ENCODE data around the gene MEGF6. TPM values are rescaled to one million over a fixed set of nuclear protein-coding genes. Genes with fewer than 3 reads are reported as not detected.
A peak's percentile ranks its signal among the peaks of the same experiment; 100 is the strongest.

The MEGF6 gene
- total RNA-seq, 1 donor from 2014 or later: 9.5 TPM

DNA sequence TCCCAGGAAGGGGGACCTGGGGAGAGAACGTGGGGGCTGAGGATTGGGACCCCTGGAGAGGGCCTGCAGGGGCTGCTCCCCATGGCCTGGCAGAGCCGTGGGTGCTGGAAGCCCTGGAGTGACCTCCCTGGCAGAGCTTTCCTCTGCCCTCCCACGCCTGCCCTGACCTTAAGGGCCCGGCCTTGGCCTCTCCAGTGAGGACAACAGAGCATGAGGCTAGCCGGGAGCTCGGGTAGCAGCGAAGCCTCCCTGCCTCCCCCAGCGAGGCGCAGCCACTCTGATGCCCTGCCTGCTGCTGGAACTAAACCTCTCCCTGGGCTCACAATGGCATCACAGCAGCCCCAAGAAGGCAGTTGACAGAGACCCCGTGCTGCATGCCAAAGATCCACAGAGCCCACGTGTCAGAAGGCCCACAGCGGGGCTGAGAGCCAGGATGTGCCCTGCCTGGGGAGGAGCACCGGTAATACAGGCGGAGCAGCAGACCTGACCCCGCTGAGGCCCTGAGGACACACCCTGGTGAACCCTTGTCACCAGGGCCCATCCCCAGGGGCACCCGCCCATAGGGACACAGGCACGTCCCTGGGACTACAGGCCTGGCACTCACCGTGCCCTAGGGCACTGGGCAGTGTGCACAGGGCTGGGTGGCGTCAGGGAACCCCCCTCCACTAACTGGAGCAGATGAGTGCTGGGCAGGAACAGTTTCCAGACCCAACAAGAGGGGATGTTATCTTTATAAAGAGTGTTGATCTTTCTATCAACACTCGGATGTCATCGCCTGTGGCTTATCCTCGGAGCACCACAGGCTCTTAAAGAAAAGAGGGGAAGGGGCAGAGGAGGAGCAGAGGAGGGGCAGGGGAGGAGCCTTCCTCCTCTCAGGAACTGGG is 108.4 kb downstream of the MEGF6 start:
- intact Hi-C loops (cut with micrococcal nuclease): no loop called here
- no peaks in the 10 kb centered on the region for H3K36me3 ChIP-seq
- TF ChIP-seq, protein P1, sequence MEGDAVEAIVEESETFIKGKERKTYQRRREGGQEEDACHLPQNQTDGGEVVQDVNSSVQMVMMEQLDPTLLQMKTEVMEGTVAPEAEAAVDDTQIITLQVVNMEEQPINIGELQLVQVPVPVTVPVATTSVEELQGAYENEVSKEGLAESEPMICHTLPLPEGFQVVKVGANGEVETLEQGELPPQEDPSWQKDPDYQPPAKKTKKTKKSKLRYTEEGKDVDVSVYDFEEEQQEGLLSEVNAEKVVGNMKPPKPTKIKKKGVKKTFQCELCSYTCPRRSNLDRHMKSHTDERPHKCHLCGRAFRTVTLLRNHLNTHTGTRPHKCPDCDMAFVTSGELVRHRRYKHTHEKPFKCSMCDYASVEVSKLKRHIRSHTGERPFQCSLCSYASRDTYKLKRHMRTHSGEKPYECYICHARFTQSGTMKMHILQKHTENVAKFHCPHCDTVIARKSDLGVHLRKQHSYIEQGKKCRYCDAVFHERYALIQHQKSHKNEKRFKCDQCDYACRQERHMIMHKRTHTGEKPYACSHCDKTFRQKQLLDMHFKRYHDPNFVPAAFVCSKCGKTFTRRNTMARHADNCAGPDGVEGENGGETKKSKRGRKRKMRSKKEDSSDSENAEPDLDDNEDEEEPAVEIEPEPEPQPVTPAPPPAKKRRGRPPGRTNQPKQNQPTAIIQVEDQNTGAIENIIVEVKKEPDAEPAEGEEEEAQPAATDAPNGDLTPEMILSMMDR (IDR thresholded peaks at IDR 0.05; ENCODE audit: borderline replicate concordance): no peak
- no peak for DNase-seq
- H3K9me3 ChIP-seq (replicated peaks): no peaks in the 10 kb centered on the region
- no peaks in the 10 kb centered on the region for H3K27me3 ChIP-seq (ENCODE audit: low read depth)
- H3K4me1 ChIP-seq: peaks cover 5% of the 10 kb centered on the region
- no peak overlapping the region for H3K4me3 ChIP-seq
- no peak overlapping the region for H3K27ac ChIP-seq (replicated peaks)

DNA sequence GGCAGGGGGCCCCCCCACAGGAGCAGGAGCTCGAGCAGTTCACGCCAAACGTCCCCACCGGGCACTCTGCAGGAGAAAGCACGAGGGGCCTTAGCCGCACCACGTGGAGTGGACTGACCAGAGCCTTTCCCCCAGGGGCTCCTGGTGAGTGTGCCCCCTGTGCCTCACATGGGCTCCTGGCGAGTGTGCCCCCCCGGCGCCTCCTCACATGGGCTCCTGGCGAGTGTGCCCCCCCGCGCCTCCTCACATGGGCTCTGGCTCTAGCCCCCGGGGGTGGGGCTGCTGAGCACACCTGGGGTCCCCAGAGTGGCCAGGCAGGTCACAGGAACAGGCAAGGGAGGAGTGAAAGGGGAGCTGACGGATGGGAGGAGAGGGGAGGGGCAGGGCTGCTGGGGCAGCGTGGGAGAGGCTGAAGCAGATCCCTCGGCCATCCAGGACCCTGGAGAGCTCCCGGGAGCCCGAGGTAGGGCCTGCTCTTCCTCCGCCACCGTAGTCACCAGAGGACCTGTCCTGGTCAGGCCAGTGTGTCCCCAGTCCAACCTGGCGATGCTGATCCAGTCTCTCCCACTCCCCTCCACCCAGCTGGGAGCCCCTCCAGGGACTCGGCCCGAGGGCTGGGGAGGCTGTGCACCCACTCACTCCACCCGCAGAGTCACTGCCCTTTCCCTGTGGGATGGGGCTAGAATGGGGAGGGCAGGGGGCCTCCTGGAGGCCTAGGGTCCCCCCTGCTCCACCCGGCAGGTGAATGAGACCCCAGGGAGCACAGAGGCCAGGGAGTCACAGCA is 109.3 kb downstream of the MEGF6 start:
- TF ChIP-seq, protein P1 (IDR thresholded peaks at IDR 0.05; ENCODE audit: borderline replicate concordance): no peak
- H3K9me3 ChIP-seq (replicated peaks): no peaks in the 10 kb centered on the region
- H3K4me1 ChIP-seq: peaks cover 5% of the 10 kb centered on the region
- peak; percentile 55 for DNase-seq
- H3K36me3 ChIP-seq: no peaks in the 10 kb centered on the region
- intact Hi-C loops (cut with micrococcal nuclease): no loop called here
- no peaks in the 10 kb centered on the region for H3K27me3 ChIP-seq (ENCODE audit: low read depth)
- no peak overlapping the region for H3K27ac ChIP-seq (replicated peaks)
- no peak overlapping the region for H3K4me3 ChIP-seq

DNA sequence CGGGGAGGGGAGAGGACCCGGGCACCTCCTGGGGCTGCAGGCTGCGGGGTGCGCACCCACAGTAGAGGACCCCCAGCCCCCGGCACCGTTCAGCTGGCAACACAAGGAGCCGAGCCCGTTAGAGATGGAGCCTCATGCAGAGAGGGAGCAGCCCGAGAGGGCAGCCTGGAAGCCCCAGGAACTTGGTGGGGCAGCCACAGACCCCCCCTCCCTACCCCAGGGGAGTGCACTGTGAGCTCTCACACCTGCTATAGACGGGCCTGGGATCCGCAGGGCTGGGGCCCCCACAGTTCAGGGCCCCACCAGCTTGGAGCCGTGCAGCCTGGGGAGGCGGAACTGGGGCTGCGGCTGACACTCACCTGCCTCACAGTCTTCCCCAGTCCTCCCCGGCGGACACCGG is 109.9 kb downstream of the MEGF6 start:
- Histone ChIP-seq H3K4me3 (no peak overlapping the region), H3K27me3 (ENCODE audit: low read depth) (no peaks in the 10 kb centered on the region), H3K27ac (replicated peaks) (no peak overlapping the region), H3K4me1 (peaks cover 5% of the 10 kb centered on the region), H3K9me3 (replicated peaks) (no peaks in the 10 kb centered on the region), H3K36me3 (no peaks in the 10 kb centered on the region)
- TF ChIP-seq, protein P1 (IDR thresholded peaks at IDR 0.05; ENCODE audit: borderline replicate concordance): no peak
- DNase-seq: no peak
- intact Hi-C loops (cut with micrococcal nuclease): no loop called here

DNA sequence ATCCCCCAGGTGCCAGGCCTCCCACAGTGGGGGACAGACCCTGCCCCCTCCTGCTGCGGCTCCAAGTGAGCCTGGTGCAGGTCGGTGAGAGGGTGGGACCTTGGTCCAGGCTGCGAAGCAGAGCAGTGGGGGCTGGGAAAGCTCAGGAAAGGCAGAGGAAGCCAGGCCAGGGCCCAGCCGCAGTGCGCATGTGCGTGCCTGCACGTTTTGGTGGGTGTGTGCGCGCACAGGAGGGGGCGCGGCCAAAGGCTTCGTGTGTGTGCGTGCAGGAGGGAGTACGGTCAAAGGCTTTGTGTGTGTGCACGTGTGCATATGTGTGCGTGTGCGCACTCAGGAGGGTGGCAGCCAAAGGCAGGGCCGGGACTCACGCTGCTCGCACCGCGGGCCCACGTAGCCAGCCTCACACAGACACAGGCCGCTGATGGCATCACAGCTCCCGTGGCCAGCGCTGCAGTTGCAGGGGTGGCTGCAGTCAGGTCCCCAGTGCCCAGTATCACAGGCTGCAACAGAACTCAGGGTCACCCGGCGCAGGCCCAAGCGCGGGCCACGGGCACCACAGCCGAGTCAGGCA is 111.0 kb downstream of the MEGF6 start:
- no peaks in the 10 kb centered on the region for H3K36me3 ChIP-seq
- H3K27me3 ChIP-seq (ENCODE audit: low read depth): no peaks in the 10 kb centered on the region
- no peak overlapping the region for H3K4me3 ChIP-seq

DNA sequence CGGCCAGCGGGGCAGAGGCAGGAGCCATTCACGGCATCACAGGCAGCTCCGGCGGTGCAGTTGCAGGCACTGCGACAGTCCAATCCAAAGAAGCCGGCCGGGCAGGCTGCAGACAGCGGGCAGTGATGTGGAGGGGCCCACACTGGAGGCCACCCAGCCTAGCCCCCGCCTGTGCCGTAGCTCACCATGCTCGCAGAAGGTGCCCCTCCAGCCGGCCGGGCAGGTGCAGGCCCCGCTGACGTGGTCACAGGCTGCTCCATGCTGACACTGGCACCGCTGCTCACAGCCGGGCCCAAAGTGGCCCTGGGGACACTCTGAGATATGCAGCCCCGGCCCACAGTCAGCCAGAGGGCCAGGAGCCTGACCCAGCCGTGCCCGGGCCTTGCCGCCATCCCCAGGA is 111.7 kb downstream of the MEGF6 start:
- Histone ChIP-seq H3K9me3 (replicated peaks) (no peaks in the 10 kb centered on the region), H3K27me3 (ENCODE audit: low read depth) (no peaks in the 10 kb centered on the region), H3K36me3 (no peaks in the 10 kb centered on the region), H3K27ac (replicated peaks) (no peak overlapping the region), H3K4me3 (no peak overlapping the region), H3K4me1 (peaks cover 2% of the 10 kb centered on the region)
- intact Hi-C loops (cut with micrococcal nuclease): no loop called here
- DNase-seq: no peak
- TF ChIP-seq, protein P1 (IDR thresholded peaks at IDR 0.05; ENCODE audit: borderline replicate concordance): no peak

More for the DNA sequence above, 111.0 kb downstream of the MEGF6 start:
- TF ChIP-seq, protein P1 (IDR thresholded peaks at IDR 0.05; ENCODE audit: borderline replicate concordance): no peak
- Histone ChIP-seq H3K9me3 (replicated peaks) (no peaks in the 10 kb centered on the region), H3K27ac (replicated peaks) (no peak overlapping the region), H3K4me1 (peaks cover 5% of the 10 kb centered on the region)
- intact Hi-C loops (cut with micrococcal nuclease): no loop called here
- no peak for DNase-seq
